Skeletal muscle cell (primary cell): ENCODE results near the gene BCL2A1.

Source experiments
- DNase-seq: peaks from one replicate; pipeline ENCODE4 v3.0.0-alpha.2; 2010; ENCODE audit warnings: low read depth
- H3K4me3 ChIP-seq: 2 replicates; pipeline ENCODE4 v1.5.1; 2011; ENCODE audit warnings: low read depth, mild to moderate bottlenecking, control low read depth, low read length, moderate library complexity

The BCL2A1 gene

DNA sequence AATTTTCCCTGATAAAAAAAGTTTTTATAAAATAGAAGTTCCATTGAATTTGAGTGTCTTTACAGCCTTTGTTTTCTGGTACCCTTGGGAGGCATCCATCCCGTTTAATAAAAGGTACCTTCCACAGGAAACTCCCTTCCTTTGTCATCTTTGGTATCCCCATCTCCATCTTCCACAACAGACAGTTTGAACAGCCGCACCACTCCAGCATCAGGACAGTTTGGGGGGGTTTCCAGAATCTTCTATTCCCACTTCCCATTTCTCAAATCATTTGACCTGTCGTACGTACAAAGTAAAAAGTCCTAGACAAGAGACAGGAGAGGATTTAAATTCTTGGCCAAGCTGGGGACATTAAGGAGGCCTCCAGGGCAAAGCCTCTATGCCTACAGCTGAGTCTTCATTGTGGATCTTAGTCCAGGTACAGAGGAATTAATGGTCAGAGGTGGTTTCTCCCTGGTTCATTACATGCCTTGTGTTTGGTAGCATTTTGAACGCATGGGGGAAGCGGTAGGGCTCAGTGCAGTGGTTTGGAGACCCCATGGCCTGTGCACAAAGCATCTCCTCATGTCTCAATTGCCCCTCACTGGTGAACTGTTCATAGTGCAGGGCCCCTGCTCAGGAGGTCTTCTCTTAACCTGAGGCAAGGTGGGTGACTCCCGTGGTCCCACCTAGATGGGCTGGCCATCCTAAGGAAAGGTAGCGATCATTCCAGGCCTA lies 19.4 kb upstream of the BCL2A1 start:
- DNase-seq, result no peak
- H3K4me3 ChIP-seq, result no peak overlapping the region

DNA sequence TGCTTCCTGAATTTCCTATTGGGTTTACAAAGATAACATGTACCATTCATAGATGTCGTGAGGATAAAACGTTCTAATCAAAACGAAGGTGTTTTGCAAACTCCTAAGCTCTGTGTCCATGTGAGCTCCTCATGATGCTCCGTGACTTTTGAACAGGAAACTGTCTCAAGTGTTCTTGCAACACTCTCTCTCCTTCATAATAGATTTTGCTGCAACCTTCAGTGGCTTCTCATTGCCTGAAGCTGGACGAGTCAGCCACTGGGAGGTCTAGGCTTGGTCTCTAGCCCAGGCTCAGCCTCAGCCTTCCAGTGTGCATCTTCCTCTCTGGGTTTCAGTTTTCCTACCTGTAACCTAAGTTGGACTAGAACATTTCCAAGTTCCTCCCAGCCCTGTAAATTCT lies 18.7 kb upstream of the BCL2A1 start:
- H3K4me3 ChIP-seq, result no peak overlapping the region
- peak; percentile 22 for DNase-seq

DNA sequence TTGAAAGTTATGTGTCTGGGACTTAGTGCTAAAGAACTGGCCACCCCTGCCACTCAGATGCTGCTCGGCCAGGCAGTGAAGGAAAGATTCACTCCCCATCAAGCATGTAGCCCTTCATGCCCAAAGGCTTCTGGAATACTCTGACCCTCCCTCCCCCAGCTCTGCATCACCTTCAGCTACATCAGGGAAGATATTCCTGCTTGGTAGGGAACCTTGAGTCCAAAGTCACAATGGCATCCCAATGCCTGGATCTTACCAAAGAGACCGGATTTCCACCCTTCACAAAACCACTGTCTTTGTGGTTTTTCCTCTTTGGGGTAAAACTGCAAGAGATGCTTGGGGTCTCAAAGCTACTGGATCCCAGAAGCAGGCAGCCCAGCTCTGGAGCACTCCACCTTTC lies 18.2 kb upstream of the BCL2A1 start:
- DNase-seq, result no peak
- H3K4me3 ChIP-seq, result no peak overlapping the region

DNA sequence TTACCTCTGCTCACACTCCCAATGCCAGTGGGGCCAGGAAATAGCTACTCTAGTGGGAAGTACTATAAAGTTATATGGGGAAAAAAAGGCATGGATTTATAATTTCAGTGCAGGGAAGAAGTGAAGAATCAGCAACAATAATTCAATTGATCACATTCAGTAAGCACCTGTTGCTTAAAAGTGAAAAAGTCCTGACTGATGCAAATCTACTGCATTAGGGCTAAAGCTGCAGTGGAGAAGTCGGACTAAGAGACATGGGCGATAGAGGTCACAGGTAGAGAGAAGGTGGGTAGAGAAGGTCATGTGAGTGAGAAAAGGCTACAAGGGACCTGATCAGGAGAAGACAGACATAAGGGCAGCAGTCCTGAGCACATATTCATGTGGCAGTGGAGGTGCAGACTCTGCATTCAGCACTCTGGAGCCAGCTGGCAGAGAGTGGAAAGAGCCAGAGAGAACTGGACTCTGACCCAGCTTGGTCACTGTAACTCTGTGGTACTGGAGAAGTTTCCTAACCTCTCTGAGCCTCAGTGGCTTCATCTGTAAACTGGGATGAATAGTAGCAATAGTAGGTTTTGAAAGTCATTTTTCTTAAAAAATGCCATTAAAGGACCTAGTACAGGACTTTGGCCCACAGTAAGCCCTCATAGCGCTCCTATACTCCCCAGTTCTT lies 17.6 kb upstream of the BCL2A1 start:
- no peak overlapping the region for H3K4me3 ChIP-seq
- DNase-seq, result no peak

DNA sequence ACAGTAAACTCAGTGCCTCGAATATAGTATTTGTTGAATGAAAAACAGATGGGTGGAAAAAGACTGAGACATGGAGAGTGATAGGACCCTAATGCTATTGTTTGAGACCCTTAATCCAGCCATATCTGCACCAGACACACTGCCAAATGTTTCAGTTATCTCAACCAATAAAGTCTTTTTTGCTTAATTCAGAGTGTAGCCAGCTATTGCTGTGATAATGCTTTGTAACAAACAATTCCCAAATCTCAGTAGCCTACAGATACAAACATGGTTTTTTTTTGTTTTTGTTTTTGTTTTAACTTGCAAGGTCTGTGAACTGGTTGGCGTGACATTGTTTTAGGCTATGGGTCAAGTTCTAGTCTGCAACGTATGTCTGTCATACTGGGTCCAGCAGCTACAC lies 17.0 kb upstream of the BCL2A1 start:
- no peak for DNase-seq
- no peak overlapping the region for H3K4me3 ChIP-seq

DNA sequence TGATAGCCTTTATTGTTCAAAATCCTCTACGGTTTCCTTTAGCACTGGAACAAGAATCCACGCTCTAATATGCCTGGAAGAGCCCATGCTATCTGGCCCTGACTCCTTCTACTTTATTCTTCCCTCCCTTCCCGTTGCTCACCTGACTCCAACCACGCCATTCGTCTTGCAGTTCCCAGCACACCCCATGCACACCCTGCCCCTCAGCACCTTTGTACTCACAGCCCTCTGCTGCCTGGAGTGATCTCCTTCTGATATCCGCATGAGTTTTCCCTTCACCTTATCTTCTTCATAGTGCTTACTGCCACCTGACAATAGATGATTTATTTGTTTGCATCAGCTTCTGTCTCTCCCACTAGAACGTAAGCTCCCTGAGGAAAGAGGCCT lies 16.6 kb upstream of the BCL2A1 start:
- DNase-seq, result no peak
- H3K4me3 ChIP-seq, result no peak overlapping the region

DNA sequence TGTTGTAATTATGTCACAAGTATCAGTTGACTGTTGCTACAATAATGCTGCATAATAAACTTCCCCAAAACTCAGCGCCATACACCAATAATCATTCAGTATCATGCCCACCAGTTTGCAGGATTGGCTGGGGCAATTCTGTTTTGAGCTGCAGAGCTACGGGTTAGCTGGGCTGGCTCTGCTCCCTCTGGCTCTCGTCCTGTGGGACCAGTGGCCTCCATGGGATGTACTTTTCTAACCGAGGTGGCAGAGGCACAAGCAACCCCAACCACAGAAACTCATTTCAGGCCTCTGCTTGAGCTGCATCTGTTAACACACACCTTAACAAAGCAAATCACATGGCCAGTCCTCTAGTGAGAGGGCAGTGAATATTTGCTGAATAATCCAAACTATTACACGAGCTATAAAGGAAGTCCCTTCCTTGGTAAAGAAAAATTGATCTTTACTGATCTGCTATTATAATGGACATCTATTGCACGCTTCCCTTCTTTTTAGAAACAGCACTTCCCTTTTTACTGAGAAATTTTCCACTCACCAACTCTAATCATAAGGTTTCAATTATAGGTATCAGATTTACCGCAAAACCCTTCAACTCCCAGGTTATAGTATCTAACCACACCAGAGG lies 10.9 kb upstream of the BCL2A1 start:
- DNase-seq, result no peak
- H3K4me3 ChIP-seq, result no peak overlapping the region

DNA sequence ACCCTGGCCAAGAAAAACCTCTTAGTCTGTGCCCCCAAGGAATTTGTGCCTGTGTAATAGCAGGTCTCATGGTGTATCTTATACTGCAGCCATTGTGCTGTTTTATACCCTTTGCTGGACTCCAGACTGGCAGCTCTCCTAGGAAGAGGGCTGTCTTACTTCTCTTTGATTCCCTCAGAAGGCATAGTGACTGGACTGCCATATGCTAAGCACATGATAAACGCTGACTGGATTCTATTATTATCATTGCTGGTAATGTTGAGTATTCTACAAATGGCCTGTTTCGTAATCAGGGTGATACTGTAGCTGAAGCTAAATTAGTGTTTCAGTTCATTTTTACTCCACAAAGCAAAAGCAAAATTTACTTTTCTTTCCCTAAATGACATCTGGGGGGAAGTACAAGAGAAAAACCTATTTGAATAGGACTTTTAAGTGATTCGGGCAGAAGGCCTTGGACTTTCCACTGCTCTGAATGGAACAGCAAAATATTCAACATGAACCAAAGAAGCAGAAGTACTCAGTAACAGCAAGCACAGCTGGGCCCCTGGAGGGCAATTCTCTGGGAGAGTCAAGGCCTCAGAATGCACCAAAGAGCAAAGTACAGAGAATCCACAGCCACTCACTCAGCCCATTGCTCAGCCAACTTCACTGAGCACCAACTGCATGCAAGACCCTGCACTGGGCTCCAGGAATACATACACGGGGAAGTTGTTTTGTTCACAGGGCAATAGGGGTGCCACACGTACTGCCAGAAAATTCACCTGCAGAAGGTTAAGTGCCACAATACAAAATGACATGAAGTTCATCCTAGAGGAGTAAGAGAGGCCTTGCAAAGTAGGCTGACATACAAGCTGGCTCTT lies 7.9 kb upstream of the BCL2A1 start:
- H3K4me3 ChIP-seq, result no peak overlapping the region
- peak; percentile 55 for DNase-seq

DNA sequence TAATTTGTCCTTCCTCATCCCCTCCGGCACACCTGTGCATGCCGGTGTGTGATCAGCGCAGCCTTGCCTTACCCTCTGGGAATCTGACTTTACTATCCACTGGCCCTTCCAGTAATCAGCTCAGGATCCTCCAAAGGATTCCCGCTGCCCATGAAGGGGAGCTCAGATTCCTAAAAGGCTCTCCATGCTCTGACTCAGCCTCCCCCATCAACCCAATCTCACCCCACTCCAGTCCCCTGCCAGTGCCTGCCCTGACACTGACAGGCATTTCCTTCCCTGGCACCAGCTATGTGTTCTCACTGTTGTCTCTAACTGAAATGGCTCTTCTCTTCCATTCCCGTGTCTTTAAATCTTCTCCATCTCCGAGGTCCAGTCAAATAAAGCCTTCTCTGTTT lies 7.3 kb upstream of the BCL2A1 start:
- no peak overlapping the region for H3K4me3 ChIP-seq
- no peak for DNase-seq

DNA sequence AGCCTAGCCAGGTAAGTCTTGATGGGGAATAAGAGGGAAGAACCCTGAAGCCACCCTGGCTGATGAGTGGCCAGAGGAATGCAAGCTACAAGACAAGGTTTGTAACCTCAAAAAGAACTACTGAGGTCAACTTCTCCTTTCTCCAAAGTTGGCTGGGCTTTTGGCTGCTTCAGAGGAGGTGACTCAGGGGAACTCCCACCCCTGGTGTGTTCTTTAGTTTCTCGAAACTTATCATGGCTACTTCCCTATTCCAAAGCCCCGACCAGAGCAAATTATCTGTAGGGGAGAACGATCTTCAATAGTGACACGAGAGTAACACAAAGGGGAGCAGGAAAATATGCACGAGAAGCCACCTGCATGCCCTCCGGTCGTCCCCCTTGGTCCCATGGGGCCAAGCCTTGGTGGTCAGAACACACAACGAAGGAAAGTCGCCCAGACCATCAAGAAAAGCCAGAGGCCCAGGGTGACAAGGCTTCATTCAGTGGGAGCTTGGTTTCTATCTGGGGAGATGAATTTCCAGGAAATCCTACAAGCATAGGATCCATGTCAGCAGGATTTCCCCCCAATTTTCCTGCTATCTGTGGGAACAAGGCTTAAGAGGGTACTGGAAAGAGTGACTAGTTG lies 6.5 kb upstream of the BCL2A1 start:
- H3K4me3 ChIP-seq, result no peak overlapping the region
- no peak for DNase-seq

DNA sequence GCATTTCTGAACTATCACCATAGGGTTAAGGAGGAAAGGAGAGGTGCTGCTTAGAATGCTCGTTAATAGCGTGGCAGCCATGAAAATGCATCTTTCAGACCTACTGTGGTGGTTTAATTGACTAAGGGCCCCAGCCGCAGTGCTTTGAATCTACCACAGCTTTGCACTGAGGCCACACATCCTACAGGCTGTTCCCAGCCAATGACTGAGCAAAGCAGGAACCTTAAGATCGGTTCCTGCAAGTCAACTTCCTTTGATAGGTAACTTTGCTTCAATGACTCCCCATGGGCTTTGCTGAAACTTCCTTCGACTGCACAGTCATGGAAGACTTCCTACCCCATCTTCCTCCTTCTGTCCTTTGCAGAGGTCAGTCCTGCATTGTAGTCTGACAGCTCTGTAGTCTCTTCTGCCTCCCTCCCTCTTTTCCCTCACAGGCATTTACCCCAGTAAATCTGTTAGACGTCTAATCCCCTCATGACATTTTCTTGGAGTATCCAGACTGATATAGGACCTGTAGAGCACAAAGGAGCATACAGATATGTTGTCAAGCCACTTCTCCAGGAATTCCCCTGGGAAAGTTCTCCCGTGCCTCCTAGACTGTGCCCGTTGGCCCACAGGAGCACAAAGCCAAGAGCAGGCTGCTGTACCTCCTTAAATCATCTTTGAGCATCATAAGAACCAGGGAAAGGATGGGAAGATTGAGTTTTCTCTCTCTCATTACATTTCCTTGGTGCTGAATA lies 2.6 kb upstream of the BCL2A1 start:
- no peak for DNase-seq

DNA sequence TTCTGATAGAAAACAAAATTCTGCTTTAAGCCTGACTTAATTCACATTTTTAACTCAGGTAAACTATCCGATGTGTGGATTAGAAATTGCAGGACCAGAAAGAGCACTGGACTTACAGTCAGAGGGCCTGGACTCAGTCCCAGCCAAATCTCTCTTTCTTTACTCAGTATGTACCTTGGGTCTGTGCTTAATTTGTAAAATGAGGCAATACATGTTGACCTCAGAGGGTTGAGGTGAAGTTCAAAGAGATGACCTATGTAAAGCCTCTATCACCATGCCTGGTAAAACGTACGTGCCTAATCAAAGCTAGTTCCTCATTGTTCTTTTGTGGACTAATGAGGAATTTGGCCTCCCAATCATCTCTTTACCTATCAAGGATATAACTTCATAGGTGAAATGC lies 1.9 kb upstream of the BCL2A1 start:
- no peak for DNase-seq
- H3K4me3 ChIP-seq, result no peak overlapping the region

More for the DNA sequence above, 2.6 kb upstream of the BCL2A1 start:
- no peak overlapping the region for H3K4me3 ChIP-seq

DNA sequence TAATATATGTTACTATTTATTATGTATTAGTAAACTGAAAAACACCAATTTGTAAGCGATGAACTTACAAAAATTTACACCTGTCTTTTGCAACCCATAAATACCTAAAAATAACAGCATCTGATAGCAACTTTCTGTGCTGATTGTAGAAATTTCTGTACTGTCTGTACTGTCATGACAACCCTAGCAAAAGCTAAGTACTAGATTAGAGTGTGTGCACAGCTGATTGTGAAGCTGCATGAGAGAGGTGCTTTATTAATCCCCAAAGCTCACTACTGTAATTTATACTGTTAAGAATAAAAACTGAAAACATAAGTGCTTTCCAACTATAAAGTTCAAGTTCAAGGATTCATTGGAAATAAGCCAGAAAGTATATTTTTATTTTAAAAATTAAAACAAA lies 815 bp downstream of the BCL2A1 start:
- no peak overlapping the region for H3K4me3 ChIP-seq
- no peak for DNase-seq

DNA sequence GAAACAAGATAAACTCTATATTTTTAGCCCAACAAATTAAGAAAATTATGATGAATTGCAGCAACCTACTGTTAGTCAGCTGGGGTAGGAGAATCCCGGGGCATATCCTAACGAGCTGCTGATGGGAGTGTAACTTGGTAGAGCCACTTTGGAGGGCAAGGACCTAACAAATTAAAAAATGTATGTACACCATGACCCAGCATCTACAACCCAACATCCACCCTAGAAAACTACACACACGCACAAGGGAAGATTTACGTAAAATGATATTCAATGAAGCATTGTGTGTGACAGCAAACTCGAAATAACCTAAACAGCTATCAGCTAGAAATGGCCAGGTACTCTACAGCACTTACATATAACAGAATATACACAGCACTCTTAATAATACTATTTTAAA lies 1.9 kb downstream of the BCL2A1 start:
- no peak for DNase-seq
- H3K4me3 ChIP-seq, result no peak overlapping the region

DNA sequence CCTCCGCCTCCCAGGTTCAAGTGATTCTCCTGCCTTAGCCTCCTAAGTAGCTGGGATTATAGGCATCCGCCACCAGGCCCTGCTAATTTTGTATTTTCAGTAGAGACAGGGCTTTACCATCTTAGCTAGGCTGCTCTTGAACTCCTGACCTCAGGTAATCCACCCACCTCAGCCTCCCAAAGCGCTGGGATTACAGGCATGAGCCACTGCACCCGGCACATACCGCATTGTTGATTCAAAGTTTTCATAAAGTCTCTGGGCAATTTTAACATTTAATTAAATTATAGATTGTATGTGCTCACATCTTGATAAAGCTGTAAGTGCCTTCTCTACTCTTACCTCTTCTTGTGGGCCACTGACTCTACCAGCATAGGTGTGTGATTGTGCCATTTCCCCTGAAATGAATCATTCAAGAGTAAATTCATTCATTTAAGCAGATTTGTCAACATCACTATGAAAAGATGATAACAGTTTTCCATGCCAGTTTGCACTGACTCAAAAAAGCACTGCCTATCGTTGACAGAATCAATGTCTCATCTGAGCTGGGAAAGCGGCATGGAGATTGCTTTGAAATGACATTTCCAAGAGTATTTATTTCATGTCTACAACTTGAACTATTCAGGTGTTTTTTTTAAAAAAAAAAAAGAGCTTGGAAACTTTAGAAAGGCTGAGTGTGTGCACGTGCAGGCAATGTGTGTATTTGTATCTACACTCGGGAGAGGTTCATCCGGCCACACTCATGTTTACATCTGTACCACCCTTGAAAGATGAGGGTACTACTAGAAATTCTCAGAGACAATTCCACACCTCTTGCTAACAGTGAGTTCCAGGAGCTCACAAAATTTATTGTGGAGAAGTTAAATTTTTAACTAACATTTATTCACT lies 3.5 kb downstream of the BCL2A1 start:
- no peak overlapping the region for H3K4me3 ChIP-seq
- DNase-seq, result no peak

DNA sequence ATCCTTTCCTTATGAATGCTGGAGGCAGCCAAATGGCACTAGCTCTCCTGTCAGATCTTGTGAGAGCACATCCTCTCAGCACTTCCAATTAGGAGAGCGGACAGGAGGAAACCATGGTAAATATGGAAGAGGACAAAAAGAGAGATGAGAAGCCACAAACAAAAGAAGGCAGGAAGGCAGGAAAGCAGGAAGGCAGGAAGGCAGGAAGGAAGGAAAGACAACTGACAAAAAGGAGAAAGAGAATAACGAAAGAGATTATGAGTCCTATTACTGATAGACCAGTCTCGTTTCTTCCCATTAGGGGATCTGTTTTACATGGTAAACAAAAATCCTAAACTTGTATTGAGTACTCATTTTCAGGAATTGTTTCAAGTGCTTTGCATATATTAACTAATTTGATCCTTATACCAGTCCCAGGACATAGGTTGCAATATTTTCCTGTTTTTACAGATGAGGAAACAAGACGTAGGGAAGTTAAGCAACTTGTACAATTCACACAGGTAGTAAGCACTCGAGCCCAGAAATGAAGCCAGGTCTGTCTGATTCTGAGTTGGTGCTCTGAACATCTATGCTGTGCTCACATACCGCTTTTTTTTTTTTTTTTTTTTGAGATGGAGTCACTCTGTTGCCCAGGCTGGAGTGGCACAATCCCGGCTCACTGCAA lies 4.2 kb downstream of the BCL2A1 start:
- no peak for DNase-seq

DNA sequence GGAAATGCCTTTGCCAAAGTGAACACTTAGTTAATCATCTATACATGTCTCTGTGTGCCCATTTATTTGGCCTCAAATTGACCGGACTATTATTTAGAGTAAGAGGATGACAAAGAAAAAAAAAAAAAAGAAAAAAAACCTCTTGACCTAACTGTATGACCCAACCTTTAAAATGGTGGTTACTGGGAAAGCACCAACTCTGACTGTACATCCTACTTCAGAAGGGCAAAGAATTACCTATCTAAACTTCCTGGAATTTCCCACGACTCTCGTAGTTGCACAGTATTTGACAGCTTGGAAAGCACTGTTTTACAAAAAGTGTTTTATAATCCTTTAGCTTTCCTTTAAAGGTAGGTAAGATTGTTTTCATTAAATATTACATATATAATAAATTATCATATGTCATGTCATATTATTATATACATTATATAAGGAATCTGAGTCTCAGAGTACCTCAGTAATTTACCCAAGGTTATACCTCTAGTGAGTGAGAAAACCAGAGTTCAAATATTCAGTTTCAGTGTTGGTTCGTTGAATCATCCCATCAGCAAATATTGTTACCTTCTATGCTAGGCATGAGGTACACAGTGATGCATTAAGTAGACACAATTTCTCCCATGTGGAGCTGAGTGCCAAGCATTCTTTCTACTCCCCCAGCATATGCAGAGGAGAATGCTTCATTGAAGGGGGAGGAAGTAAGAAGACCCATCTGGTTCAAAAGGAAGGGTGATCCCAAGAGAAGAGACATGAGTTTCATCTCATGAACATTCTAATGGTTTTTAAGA lies 5.0 kb downstream of the BCL2A1 start:
- no peak for DNase-seq
- H3K4me3 ChIP-seq, result no peak overlapping the region

More for the DNA sequence above, 4.2 kb downstream of the BCL2A1 start:
- no peak overlapping the region for H3K4me3 ChIP-seq
